MM.1S (cell line): ENCODE data around the gene SERAC1.

Experiments
- DNase-seq: peaks from one replicate; pipeline ENCODE4 v3.0.0-alpha.2; 2015
- H2AFZ ChIP-seq: fragments of 300-600 bp; sonication (generic); 2 replicates; pipeline ENCODE4 v1.6.0; 2016; ENCODE audit warnings: antibody characterized with exemption, low read length
- H3F3A ChIP-seq: fragments of 300-600 bp; sonication (generic); 2 replicates; pipeline ENCODE4 v1.6.1; 2016; ENCODE audit warnings: mild to moderate bottlenecking, antibody characterized with exemption, low read length, moderate library complexity, mixed read lengths; ENCODE audit not compliant: insufficient read depth
- H3K27ac ChIP-seq: fragments of 300-600 bp; sonication (generic); 2 replicates; pipeline ENCODE4 v1.5.1; 2016; ENCODE audit warnings: mild to moderate bottlenecking, low read length
- H3K27me3 ChIP-seq: fragments of 300-600 bp; sonication (generic); replicated peaks from 2 replicates; pipeline ENCODE4 v1.6.0; 2016; ENCODE audit warnings: low read length; ENCODE audit not compliant: insufficient read depth
- H3K36me3 ChIP-seq: fragments of 300-600 bp; sonication (generic); replicated peaks from 2 replicates; pipeline ENCODE4 v1.6.1; 2016; ENCODE audit warnings: mild to moderate bottlenecking, low read length, mixed read lengths; ENCODE audit not compliant: insufficient read depth
- H3K4me1 ChIP-seq: fragments of 300-600 bp; sonication (generic); 2 replicates; pipeline ENCODE4 v1.6.1; 2016; ENCODE audit warnings: low read length, mixed read lengths
- H3K4me2 ChIP-seq: fragments of 300-600 bp; sonication (generic); 2 replicates; pipeline ENCODE4 v1.6.0; 2016; ENCODE audit warnings: low read depth, low read length
- H3K4me3 ChIP-seq: fragments of 300-600 bp; sonication (generic); 2 replicates; pipeline ENCODE4 v1.5.1; 2016; ENCODE audit warnings: low read length, mixed read lengths
- H3K79me2 ChIP-seq: fragments of 300-600 bp; sonication (generic); 2 replicates; pipeline ENCODE4 v1.6.1; 2016; ENCODE audit warnings: mixed run types, low read length, mixed read lengths
- H3K9ac ChIP-seq: fragments of 300-600 bp; sonication (generic); 2 replicates; pipeline ENCODE4 v1.6.1; 2016; ENCODE audit warnings: low read length, mixed read lengths
- H3K9me2 ChIP-seq: fragments of 300-600 bp; sonication (generic); replicated peaks from 2 replicates; pipeline ENCODE4 v1.6.1; 2016; ENCODE audit warnings: mild to moderate bottlenecking, low read length, mixed read lengths; ENCODE audit not compliant: insufficient read depth
- H3K9me3 ChIP-seq: fragments of 300-600 bp; sonication (generic); replicated peaks from 2 replicates; pipeline ENCODE4 v1.6.1; 2016; ENCODE audit warnings: mild to moderate bottlenecking, low read length, mixed read lengths; ENCODE audit not compliant: insufficient read depth
- H4K20me1 ChIP-seq: fragments of 300-600 bp; sonication (generic); 2 replicates; pipeline ENCODE4 v1.6.1; 2016; ENCODE audit warnings: mild to moderate bottlenecking, low read length, moderate library complexity, mixed read lengths; ENCODE audit not compliant: insufficient read depth
- EZH2 ChIP-seq: fragments of 300-600 bp; sonication (generic); optimal IDR thresholded peaks from 2 replicates; pipeline ENCODE3; 2017; ENCODE audit warnings: low read depth, mild to moderate bottlenecking, antibody characterized with exemption, low read length, mixed read lengths
- EZH2phosphoT487 ChIP-seq: fragments of 300-600 bp; sonication (generic); IDR thresholded peaks from 2 replicates; pipeline ENCODE4 v1.6.1; 2018; ENCODE audit warnings: antibody characterized with exemption, low read length
- TF ChIP-seq, protein P1 (sequence below): fragments of 300-600 bp; sonication (generic); IDR thresholded peaks from 2 replicates; pipeline ENCODE4 v1.5.1; 2016; ENCODE audit warnings: antibody characterized with exemption, low read length, mixed read lengths

Gene SERAC1

DNA sequence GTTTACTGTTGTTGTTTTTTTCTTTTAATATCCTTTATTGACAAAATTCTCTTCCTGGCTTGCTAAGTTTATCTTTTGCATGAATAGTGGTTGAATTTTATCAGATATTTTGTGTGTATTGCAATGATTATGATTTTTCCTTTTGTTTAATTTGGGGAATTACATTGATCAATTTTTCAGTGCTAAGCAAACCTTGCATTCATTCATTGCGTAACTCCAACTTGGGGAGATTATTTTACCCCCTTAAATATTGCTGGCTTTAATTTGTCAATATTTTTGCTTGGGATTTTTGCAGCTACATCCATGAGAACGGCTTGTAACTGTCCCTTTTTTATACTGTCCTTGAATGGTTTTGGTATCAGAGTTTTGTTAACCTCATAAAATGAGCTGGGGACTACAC lies 63.4 kb downstream of the SERAC1 start:
- Histone ChIP-seq H3K27me3 (no peaks in the 10 kb centered on the region), H3F3A (no peaks in the 10 kb centered on the region), H2AFZ (no peak overlapping the region), H3K79me2 (no peaks in the 10 kb centered on the region), H3K9me3 (no peaks in the 10 kb centered on the region), H3K4me1 (no peaks in the 10 kb centered on the region), H3K36me3 (no peaks in the 10 kb centered on the region), H3K4me3 (no peak overlapping the region), H3K9ac (no peak overlapping the region), H4K20me1 (no peaks in the 10 kb centered on the region), H3K9me2 (no peaks in the 10 kb centered on the region), H3K27ac (no peak overlapping the region), H3K4me2 (no peak overlapping the region)
- DNase-seq = no peak
- no peak for TF ChIP-seq EZH2
- TF ChIP-seq, protein P1, sequence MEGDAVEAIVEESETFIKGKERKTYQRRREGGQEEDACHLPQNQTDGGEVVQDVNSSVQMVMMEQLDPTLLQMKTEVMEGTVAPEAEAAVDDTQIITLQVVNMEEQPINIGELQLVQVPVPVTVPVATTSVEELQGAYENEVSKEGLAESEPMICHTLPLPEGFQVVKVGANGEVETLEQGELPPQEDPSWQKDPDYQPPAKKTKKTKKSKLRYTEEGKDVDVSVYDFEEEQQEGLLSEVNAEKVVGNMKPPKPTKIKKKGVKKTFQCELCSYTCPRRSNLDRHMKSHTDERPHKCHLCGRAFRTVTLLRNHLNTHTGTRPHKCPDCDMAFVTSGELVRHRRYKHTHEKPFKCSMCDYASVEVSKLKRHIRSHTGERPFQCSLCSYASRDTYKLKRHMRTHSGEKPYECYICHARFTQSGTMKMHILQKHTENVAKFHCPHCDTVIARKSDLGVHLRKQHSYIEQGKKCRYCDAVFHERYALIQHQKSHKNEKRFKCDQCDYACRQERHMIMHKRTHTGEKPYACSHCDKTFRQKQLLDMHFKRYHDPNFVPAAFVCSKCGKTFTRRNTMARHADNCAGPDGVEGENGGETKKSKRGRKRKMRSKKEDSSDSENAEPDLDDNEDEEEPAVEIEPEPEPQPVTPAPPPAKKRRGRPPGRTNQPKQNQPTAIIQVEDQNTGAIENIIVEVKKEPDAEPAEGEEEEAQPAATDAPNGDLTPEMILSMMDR = no peak
- no peak for TF ChIP-seq EZH2phosphoT487

DNA sequence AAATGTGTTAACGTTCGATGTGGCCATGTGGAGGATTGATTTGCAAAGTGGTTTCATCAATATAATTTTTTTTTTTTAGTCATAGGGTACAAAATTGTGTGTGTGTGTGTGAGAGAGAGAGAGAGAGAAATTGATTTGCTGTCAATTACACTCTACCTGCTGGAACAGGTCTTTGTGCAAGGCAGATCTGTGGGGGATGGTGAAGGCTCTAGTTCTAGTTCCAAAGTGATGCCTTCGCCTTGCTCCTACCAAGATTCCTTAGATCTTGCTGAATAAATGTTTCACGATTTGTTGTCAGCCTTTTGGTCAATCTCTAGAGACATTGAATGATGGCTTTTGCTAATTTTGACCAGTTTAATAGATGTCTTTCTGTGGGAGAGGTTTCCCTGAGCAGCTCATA lies 64.8 kb downstream of the SERAC1 start:
- Histone ChIP-seq H3K4me3 (no peak overlapping the region), H3K27me3 (no peaks in the 10 kb centered on the region), H3K79me2 (no peaks in the 10 kb centered on the region), H2AFZ (no peak overlapping the region), H4K20me1 (no peaks in the 10 kb centered on the region), H3K4me2 (no peak overlapping the region), H3K9me2 (no peaks in the 10 kb centered on the region), H3F3A (no peaks in the 10 kb centered on the region), H3K4me1 (no peaks in the 10 kb centered on the region), H3K9me3 (no peaks in the 10 kb centered on the region), H3K27ac (no peak overlapping the region), H3K9ac (no peak overlapping the region), H3K36me3 (no peaks in the 10 kb centered on the region)
- TF ChIP-seq, protein P1 = no peak
- TF ChIP-seq EZH2 (no peak), EZH2phosphoT487 (no peak)
- DNase-seq = no peak

DNA sequence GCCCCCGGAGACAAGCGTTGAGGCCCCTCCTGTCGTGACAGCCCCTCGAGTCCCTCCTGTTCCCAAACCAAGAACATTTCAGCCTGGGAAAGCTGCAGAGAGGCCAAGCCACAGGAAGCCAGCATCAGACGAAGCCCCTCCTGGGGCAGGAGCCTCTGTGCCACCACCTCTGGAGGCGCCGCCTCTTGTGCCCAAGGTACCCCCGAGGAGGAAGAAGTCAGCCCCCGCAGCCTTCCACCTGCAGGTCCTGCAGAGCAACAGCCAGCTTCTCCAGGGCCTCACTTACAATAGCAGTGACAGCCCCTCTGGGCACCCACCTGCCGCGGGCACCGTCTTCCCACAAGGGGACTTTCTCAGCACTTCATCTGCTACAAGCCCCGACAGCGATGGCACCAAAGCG lies 72.4 kb downstream of the SERAC1 start:
- no peak overlapping the region for H3K4me2 ChIP-seq
- no peaks in the 10 kb centered on the region for H3K79me2 ChIP-seq
- H3K27ac ChIP-seq = no peak overlapping the region
- H3K4me1 ChIP-seq = no peaks in the 10 kb centered on the region
- H3K4me3 ChIP-seq = no peak overlapping the region
- no peaks in the 10 kb centered on the region for H3K27me3 ChIP-seq
- TF ChIP-seq EZH2 (no peak), EZH2phosphoT487 (no peak)
- TF ChIP-seq, protein P1 = no peak
- no peaks in the 10 kb centered on the region for H3K9me2 ChIP-seq
- no peaks in the 10 kb centered on the region for H4K20me1 ChIP-seq
- H3K9me3 ChIP-seq = no peaks in the 10 kb centered on the region
- H2AFZ ChIP-seq = no peak overlapping the region
- no peaks in the 10 kb centered on the region for H3K36me3 ChIP-seq
- no peak overlapping the region for H3K9ac ChIP-seq
- H3F3A ChIP-seq = no peaks in the 10 kb centered on the region
- DNase-seq = no peak
